ENCODE measurements around the gene RSPH1. TPM values are rescaled to one million over a fixed set of nuclear protein-coding genes. Genes with fewer than 3 reads are reported as not detected.

Gene RSPH1
- total RNA-seq, 2 donors from 2014 or later, result not detected

DNA sequence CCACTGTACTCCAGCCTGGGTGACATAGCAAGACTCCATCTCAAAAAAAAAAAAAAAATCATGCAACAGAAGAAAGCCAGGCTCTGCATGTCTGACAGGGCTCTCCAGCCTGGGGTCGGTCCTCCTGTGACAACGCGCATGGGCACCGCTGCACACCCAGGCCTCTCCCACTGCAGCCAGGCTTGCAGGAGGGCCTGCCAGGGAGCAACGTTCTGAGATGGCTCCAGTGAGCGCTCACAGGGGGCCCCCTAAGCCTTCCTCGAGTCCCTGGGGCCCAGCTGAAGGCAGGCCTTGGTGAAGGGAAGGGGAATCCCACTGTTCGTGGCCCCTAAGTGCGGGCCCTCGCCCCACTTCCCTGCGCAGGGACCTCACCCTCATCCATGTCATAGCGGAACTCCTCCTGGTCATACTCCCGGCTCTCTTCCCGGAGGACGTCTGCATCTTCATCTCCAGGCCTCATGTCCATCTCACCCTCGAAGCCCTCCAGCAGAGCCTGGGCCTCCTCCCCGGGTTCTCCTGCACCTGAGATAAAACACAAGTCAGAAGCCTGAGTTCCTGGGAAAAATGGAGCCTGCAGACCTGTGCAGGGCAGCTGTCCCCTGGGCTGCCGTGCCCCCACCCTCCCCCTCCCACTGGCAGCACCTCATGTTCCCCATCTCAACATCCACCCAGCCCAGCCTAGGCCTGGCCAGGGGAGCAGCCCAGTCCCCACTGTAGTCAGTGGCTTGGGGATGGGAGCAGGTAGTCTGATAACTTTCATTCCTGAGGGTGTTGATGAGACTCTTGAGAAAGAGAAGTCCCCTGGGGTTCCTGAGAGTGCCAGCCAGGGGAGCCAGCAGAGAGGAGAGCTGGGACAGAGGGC lies 20.3 kb downstream of the RSPH1 start:
- no peak for TF ChIP-seq CTCF (IDR thresholded peaks at IDR 0.05)
- H3K27ac ChIP-seq, result no peak overlapping the region
- no peaks in the 10 kb centered on the region for H3K9me3 ChIP-seq
- no peak overlapping the region for H3K4me3 ChIP-seq
- H3K4me1 ChIP-seq, result no peaks in the 10 kb centered on the region
- no peak for DNase-seq (ENCODE audit: low spot score)
- no peaks in the 10 kb centered on the region for H3K27me3 ChIP-seq
- no peaks in the 10 kb centered on the region for H3K36me3 ChIP-seq

GRCh38 chr21:42475036-42475435 lies 21.0 kb downstream of the RSPH1 start:
- H3K4me1 ChIP-seq, result no peaks in the 10 kb centered on the region
- H3K4me3 ChIP-seq, result no peak overlapping the region
- H3K36me3 ChIP-seq, result no peaks in the 10 kb centered on the region
- DNase-seq (ENCODE audit: low spot score), result no peak
- no peaks in the 10 kb centered on the region for H3K27me3 ChIP-seq
- no peak for TF ChIP-seq CTCF (IDR thresholded peaks at IDR 0.05)
- no peaks in the 10 kb centered on the region for H3K9me3 ChIP-seq
- no peak overlapping the region for H3K27ac ChIP-seq

DNA sequence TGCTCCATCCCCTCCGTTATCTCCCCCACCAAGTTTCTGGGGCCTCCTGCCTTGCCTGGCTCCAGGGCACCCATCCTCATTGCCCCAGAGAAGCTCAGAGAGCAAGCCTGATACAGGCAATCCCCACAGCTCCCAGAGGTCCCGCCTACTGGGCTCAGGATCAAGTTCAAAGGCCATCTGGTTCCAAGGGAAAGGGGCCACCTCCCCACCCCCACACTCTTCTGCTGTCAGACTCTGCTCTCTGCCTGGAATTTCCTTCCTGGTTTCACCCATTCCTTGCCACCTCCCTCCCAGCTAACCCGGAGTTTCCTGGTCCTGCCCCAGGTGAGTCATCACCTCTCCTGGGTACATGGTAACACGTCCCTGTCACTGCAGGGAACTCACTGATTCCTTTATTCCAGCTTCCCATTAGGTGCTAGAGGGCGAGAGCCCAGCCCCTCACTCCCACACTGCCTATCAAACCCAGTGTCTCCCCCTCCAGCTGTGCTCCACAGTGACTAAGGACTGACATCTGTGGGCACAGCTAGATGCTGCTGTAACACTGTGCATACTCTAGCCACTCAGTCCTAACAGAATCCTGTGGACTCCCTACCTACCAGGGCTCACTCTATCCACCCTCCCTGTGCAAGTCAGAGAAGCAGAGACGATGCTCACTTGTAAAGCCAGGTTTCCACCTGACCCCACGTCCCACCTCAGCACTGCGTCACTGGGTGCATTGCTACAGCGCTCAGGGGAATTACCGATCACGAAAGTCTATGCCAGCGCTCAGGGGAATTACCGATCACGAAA lies 21.8 kb downstream of the RSPH1 start:
- no peak overlapping the region for H3K27ac ChIP-seq
- H3K27me3 ChIP-seq, result no peaks in the 10 kb centered on the region
- no peaks in the 10 kb centered on the region for H3K36me3 ChIP-seq
- H3K4me3 ChIP-seq, result no peak overlapping the region
- no peak for DNase-seq (ENCODE audit: low spot score)
- no peak for TF ChIP-seq CTCF (IDR thresholded peaks at IDR 0.05)
- H3K4me1 ChIP-seq, result no peaks in the 10 kb centered on the region
- no peaks in the 10 kb centered on the region for H3K9me3 ChIP-seq

DNA sequence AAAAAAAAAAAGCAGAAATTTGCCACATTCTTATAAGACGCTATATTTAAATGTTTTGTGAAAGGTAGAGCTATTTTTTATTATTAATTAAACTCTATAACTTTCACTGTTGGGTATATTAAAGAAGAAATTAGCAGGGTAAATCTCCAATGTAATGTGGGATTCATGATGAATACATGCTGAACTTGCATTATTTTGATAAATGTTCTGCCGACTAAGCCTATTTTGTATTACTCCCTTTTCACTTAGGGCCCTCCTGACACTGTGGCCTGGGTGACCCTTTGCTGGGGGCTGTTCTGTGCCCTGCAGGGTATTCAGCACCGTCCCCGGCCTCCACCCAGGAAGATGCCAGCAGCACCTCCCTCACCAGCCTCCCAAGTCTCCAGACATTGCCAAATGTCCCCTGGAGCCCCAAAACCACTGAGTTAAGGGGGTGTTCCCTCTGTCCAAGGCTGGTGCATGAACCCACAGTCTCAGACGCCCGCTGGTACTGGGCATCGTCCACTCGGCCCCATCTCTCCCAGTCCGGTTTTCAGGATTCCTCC lies 22.5 kb downstream of the RSPH1 start:
- no peak for DNase-seq (ENCODE audit: low spot score)
- H3K27ac ChIP-seq, result no peak overlapping the region
- H3K9me3 ChIP-seq, result no peaks in the 10 kb centered on the region
- TF ChIP-seq CTCF (IDR thresholded peaks at IDR 0.05), result no peak
- no peaks in the 10 kb centered on the region for H3K4me1 ChIP-seq
- H3K27me3 ChIP-seq, result no peaks in the 10 kb centered on the region
- no peak overlapping the region for H3K4me3 ChIP-seq
- H3K36me3 ChIP-seq, result no peaks in the 10 kb centered on the region

DNA sequence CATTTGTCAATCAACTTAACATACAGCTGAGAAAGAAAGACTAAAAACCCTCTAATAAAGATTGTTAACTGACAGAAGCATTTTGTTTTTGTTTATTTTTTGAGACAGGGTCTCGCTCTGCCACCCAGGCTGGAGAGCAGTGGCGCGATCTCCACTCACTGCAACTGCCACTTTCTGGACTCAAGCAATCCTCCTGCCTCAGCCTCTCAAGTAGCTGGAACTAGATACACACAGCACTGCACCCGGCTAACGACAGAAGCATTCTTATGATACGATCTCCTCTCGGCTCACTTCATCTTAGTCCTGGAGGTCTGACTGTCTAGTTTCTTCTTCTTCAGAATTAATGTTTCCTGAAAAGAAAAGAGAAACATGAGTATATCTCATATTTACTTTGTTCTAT lies 23.5 kb downstream of the RSPH1 start:
- DNase-seq (ENCODE audit: low spot score), result no peak
- H3K27me3 ChIP-seq, result no peaks in the 10 kb centered on the region
- H3K27ac ChIP-seq, result no peak overlapping the region
- H3K4me1 ChIP-seq, result no peaks in the 10 kb centered on the region
- no peaks in the 10 kb centered on the region for H3K9me3 ChIP-seq
- no peak overlapping the region for H3K4me3 ChIP-seq
- no peak for TF ChIP-seq CTCF (IDR thresholded peaks at IDR 0.05)
- H3K36me3 ChIP-seq, result no peaks in the 10 kb centered on the region
